BJ (cell line): ENCODE data around the gene MTA1. TPM values are rescaled to one million over a fixed set of nuclear protein-coding genes. Genes with fewer than 3 reads are reported as not detected.

Experiments used
- CTCF ChIA-PET: fragments of 350-600 bp; formaldehyde crosslinking; extraction: SDS; loops from one replicate; lab custom pipeline; 2021; ENCODE audit warnings: antibody characterized with exemption, inconsistent platforms; lab: Yijun Ruan, JAX
- POLR2A ChIA-PET: fragments of 300-600 bp; sonication (Branson Sonifier 250); formaldehyde crosslinking; extraction: SDS; loops from one replicate; lab custom pipeline; 2021; ENCODE audit warnings: antibody characterized with exemption; lab: Charles Lee
- DNase-seq: peaks from one replicate; pipeline ENCODE4 v3.0.0-alpha.2; 2011; ENCODE audit warnings: low read depth
- H3K27me3 ChIP-seq: 2 replicates; pipeline ENCODE4 v1.6.0; 2011; ENCODE audit warnings: low read length; ENCODE audit not compliant: control insufficient read depth, insufficient read depth
- H3K36me3 ChIP-seq: 2 replicates; pipeline ENCODE4 v1.5.1; 2011; ENCODE audit warnings: low read length; ENCODE audit not compliant: control insufficient read depth, insufficient read depth
- H3K4me3 ChIP-seq: 2 replicates; pipeline ENCODE4 v1.5.1; 2011; ENCODE audit warnings: low read depth, mild to moderate bottlenecking, control low read depth, low read length
- polyA plus RNA-seq: library from polyadenylated mRNA; depleted of rRNA; stranded (reverse); fragments of >200 nt; gene quantifications from 2 replicates; pipeline ENCODE4 v1.2.3, GENCODE V29; 2011
- TF ChIP-seq, protein P1 (sequence below): IDR thresholded peaks from 2 replicates; pipeline ENCODE4 v1.5.1; 2011; ENCODE audit warnings: low read depth, mild to moderate bottlenecking, control low read depth, inconsistent platforms, low read length, moderate library complexity; ENCODE audit not compliant: insufficient read depth

The MTA1 gene
- polyA plus RNA-seq, 1 experiment, result 48.8 TPM

DNA sequence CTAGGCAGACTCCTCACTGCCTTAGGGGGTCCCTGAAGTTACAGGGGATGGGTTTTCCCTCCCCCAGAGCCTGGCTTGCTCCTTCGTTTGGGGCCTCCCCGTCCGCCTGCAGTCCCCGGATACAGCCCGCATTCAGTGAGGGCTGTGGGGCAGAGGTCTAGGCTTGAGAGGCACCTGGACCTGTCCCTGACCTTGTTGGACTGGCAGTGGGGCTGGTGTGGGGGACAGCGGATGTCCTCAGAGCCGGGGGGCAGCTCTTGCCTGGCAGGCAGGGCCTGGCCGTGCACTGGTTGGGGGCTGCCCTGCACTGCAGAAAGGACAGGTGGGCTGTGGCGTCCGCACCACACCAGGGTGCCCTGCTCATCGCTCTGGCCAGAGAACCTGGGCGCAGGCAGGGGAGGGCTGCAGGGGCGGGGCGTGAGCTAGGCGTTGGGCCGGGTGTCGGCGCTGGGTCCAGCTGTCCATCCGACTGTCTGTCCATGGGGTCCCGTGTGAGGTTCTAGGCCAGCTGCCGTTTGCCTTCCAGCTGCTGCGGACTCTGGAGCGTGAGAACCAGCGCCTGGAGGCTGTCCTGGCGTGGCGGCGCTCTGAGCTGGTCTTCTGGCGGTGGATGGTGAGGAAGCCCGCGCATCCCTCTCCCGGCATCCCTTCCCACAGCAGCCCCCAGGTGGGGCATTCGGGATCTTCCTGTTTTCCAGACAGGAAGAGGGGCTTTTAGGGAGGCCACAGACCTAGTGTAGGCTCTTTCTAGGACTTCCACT, 77.4 kb downstream of the MTA1 start:
- no peak overlapping the region for H3K4me3 ChIP-seq
- no peaks in the 10 kb centered on the region; the same call in none of the 2 replicates for H3K36me3 ChIP-seq
- no peak for DNase-seq
- no peaks in the 10 kb centered on the region for H3K27me3 ChIP-seq
- POLR2A ChIA-PET, result no interaction called here
- TF ChIP-seq, protein P1, sequence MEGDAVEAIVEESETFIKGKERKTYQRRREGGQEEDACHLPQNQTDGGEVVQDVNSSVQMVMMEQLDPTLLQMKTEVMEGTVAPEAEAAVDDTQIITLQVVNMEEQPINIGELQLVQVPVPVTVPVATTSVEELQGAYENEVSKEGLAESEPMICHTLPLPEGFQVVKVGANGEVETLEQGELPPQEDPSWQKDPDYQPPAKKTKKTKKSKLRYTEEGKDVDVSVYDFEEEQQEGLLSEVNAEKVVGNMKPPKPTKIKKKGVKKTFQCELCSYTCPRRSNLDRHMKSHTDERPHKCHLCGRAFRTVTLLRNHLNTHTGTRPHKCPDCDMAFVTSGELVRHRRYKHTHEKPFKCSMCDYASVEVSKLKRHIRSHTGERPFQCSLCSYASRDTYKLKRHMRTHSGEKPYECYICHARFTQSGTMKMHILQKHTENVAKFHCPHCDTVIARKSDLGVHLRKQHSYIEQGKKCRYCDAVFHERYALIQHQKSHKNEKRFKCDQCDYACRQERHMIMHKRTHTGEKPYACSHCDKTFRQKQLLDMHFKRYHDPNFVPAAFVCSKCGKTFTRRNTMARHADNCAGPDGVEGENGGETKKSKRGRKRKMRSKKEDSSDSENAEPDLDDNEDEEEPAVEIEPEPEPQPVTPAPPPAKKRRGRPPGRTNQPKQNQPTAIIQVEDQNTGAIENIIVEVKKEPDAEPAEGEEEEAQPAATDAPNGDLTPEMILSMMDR, result no peak
- CTCF ChIA-PET, result interaction anchor here (0.5 kb wide), 1 partner anchor 27 kb away, joined by 4 read pairs; no protein-coding TSS in a partner anchor

DNA sequence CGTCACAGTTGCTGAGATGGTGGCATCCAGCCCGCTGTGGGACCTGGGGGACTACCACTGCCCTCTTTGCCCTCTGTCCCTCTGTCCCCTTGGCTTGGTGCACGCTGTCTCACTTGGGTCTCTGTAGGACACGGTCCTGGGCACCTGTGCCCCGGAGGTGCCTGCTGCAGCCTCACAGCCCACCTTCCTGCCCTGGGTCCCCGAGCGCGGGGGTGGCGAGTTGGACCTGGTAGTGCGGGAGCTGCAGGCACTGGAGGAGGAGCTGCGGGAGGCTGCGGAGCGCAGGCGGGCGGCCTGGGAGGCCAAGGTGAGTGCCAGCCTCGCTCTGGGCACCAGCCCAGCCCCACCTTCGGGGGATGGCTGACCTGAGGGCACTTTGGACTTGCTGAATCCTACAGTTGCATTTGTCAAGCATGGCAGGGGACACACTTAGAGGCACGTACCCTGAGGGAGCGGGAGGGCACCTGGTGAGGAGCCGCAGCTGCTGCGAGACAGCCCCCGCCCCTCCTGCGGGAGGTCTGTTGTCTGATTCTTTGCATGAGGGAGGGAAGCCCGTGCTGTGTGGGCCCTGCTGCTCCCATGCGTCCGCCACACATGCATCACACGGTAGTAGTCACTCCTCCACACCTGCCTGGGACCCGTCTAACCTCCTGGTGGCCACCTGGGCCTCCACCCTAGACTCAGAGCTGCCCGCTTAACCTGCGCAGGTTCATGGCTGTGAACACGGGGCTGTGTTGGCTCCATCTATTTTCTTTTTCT, 78.2 kb downstream of the MTA1 start:
- no peak for DNase-seq
- Histone ChIP-seq H3K27me3 (no peaks in the 10 kb centered on the region), H3K4me3 (no peak overlapping the region), H3K36me3 (no peaks in the 10 kb centered on the region; the same call in none of the 2 replicates)
- TF ChIP-seq, protein P1, result no peak
- ChIA-PET POLR2A (no interaction called here), CTCF (interaction anchor here (0.6 kb wide), 1 partner anchor 308 kb away, joined by 4 read pairs; no protein-coding TSS in a partner anchor)

DNA sequence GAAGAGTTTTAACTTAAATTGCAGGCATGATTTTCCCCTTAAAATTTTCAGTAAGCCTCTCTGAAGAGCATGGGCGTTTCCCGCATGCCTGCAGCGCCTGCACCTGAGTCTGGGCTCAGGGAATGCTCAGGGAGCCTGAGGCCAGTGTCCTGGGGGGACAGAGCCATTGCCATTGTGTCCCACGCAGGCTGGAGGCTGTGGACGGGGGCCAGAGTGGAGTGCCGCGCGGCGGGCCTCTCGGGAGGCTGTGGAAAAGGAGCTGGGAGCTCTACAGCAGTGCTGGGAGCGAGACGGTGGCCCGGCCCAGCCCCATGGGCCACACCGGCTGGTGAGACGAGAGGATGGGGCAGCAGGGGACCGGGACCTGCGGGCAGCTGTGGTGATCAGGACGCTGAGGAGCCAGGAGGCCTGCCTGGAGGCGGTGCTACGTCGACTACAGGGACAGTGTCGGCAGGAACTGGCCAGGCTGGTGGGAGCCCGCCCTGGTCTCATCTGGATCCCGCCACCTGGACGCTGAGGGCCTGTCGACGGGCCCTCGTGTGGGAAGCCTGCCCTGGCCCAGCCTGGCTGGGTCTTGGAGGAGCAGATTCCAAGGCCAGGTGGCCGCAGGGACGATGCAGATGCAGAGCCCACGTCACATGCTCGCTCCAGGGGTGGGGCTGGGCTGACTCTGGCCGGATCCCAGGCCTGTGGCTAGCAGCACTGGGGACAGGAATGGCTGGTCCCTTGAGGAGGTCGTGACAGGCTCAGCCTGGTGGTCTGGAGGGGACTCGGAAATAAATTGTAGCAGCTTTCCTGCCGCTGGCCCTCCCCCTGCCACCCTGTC, 79.0 kb downstream of the MTA1 start:
- H3K36me3 ChIP-seq, result no peaks in the 10 kb centered on the region; the same call in 1 of the 2 replicates
- DNase-seq, result no peak
- CTCF ChIA-PET, result interaction anchor here (0.6 kb wide), 1 partner anchor 309 kb away, joined by 4 read pairs; no protein-coding TSS in a partner anchor
- no peaks in the 10 kb centered on the region for H3K27me3 ChIP-seq
- POLR2A ChIA-PET, result no interaction called here
- no peak overlapping the region for H3K4me3 ChIP-seq
- TF ChIP-seq, protein P1, result no peak

DNA sequence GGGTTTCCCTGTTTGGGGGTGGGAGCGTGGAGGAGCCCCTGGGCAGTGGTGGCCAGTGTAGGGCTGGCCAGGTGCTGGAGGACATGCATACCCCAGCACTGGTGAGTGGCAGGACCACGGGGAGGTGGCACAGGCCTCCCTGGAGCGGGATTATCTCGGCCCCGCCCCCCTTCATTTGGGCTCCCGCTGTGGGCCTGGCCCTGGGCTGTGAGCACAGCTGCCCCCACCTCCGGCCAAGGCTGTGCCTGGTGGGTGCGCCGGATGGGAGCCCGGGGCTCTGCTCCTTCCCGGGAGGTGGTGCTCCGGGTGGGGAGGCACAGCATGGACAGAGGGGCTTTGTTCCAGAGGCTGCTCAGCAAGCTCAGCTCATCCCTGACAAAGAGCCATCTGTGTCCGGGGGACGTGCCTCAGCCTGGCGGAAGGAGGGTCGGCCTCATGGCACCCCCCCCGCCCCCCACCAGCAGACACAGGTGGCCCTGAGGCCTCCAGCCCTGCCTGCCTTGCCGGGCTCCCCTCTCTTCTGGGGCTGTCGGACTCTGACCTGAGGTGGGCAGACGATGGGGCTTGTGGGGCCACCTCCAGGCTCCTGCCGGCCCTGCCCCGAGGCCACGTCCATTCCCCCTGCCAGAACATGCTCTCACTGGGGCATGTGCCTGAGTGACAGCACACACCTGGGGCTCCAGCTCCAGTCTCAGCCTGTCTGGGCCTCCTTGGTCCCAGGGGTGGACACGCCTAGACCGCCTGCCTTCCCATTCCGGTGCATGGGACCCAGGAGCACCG, 79.8 kb downstream of the MTA1 start:
- POLR2A ChIA-PET, result no interaction called here

More for the DNA sequence above, 79.8 kb downstream of the MTA1 start:
- no peaks in the 10 kb centered on the region; the same call in 1 of the 2 replicates for H3K36me3 ChIP-seq
- H3K4me3 ChIP-seq, result no peak overlapping the region
- CTCF ChIA-PET, result no interaction called here
- TF ChIP-seq, protein P1, result no peak
- no peak for DNase-seq
- no peaks in the 10 kb centered on the region for H3K27me3 ChIP-seq
